HG03066 (cell line): ENCODE data around the gene E2F6.

Experiments used
- ATAC-seq: cut with Tn5 transposase; IDR thresholded peaks from one replicate; pipeline ENCODE4 v1.9.1; 2021; ENCODE audit warnings: low read depth; ENCODE audit not compliant: unreplicated experiment

E2F6 gene

GRCh38 chr2:11465485-11466306 is at the start of gene E2F6:
TSS of gene E2F6 (minus strand) at chr2:11466161. CDS start at chr2:11465879, 282 bp downstream.
- peak; percentile 71 for ATAC-seq

- ATAC-seq, result no peak
These were observed 49.6 kb upstream of the E2F6 start for GRCh38 chr2:11515490-11515981.

GRCh38 chr2:11514904-11515303 is 48.9 kb upstream of the E2F6 start:
- ATAC-seq, result no peak

GRCh38 chr2:11514081-11514730 is 48.2 kb upstream of the E2F6 start:
- no peak for ATAC-seq

GRCh38 chr2:11513319-11513718 is 47.4 kb upstream of the E2F6 start:
- no peak for ATAC-seq

GRCh38 chr2:11512431-11512830 is 46.5 kb upstream of the E2F6 start:
- ATAC-seq, result no peak

GRCh38 chr2:11509657-11510360 is 43.8 kb upstream of the E2F6 start:
- ATAC-seq, result no peak

GRCh38 chr2:11508279-11508678 is 42.3 kb upstream of the E2F6 start:
- ATAC-seq, result no peak

- no peak for ATAC-seq
These were observed 41.6 kb upstream of the E2F6 start for GRCh38 chr2:11507517-11507916.

GRCh38 chr2:11506611-11506969 is 40.6 kb upstream of the E2F6 start:
- no peak for ATAC-seq

GRCh38 chr2:11505652-11506610 is 40.0 kb upstream of the E2F6 start:
- ATAC-seq, result peak; percentile 66

GRCh38 chr2:11503354-11503927 is 37.5 kb upstream of the E2F6 start:
- ATAC-seq, result no peak

GRCh38 chr2:11502740-11503292 is 36.9 kb upstream of the E2F6 start:
- ATAC-seq, result no peak

- ATAC-seq, result no peak
These were observed 34.8 kb upstream of the E2F6 start for GRCh38 chr2:11500702-11501303.

GRCh38 chr2:11499081-11499743 is 33.3 kb upstream of the E2F6 start:
- no peak for ATAC-seq

GRCh38 chr2:11498543-11499034 is 32.6 kb upstream of the E2F6 start:
- peak; percentile 94 for ATAC-seq

GRCh38 chr2:11495844-11496681 is 30.1 kb upstream of the E2F6 start:
- ATAC-seq, result no peak

GRCh38 chr2:11494310-11494709 is 28.3 kb upstream of the E2F6 start:
- ATAC-seq, result no peak
